GM21390 (cell line): ENCODE data around the gene PFKP.
A peak's percentile ranks its signal among the peaks of the same experiment; 100 is the strongest.

Experiments used
- ATAC-seq: cut with Tn5 transposase; IDR thresholded peaks from one replicate; pipeline ENCODE4 v1.9.1; 2021; ENCODE audit not compliant: unreplicated experiment

PFKP gene

GRCh38 chr10:3068968-3069737 lies 1.8 kb downstream of the PFKP start:
- peak; percentile 32 for ATAC-seq

DNA sequence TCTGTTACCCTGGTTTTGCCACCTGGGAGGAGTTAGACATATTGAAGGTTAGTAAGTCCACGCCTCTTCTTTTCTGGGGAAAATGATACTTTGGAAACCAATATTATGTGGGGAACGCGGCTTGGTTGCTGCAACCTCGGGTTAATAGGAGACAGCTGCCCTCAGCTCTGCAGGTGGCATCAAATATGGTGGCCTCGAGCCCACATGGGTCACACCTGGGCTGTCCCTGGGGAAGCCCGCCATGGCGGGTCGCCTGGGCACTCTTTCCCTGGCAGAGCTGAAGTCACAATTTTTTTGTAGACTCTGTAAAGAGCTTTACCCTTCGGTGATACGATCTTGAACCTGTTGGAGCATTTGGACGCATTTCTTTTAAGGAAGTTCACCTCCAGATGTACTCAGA lies 2.5 kb downstream of the PFKP start:
- ATAC-seq, result no peak

GRCh38 chr10:3071405-3072198 lies 4.3 kb downstream of the PFKP start:
- no peak for ATAC-seq

GRCh38 chr10:3072641-3073360 lies 5.5 kb downstream of the PFKP start:
- no peak for ATAC-seq

DNA sequence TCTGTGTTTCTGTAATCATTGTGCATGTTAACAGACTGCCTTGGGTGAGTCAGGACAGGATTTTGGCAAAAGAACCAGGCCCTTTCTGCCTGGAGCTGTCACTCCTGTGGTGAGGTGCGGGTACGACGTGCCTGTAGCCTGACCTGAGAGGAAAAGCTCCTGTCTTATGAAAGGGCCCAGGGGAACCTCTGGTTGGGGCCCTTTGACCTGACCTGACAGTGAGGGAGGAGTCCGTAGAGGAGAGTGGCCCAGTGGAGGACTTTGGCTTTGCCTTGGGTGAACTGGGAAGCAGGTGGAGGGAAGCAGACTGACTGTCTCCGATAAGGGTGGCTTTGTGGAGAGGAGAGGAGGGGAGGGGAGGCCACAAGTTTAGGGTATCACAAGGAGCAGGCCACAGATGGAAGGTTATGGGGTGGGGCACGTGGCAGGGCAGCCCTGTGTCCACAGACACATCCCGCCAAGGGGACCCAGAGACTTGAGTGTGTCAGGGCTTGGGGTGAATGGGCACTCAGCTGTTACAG lies 6.9 kb downstream of the PFKP start:
- ATAC-seq, result no peak

- no peak for ATAC-seq
These were observed 7.7 kb downstream of the PFKP start for GRCh38 chr10:3074985-3075600.

DNA sequence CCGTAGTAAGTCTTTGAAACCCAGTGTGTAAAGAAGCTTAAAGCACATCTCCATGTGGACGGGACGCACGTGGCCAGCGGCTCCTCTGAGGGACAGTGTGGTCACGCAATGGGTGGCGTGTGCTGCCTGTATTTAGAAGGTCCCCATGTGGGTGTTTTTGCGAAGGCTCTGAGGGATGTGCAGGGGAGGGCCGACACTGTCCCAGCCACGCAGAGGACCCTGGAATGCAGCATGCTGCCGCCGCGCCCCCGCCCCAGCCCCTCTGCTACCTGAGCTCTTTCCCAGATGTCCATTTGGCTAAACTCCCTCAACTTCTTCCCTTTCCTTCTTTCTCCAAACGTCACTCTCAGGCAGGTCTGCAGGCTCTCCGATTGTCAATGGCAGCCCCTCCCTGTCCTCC lies 8.8 kb downstream of the PFKP start:
- no peak for ATAC-seq

DNA sequence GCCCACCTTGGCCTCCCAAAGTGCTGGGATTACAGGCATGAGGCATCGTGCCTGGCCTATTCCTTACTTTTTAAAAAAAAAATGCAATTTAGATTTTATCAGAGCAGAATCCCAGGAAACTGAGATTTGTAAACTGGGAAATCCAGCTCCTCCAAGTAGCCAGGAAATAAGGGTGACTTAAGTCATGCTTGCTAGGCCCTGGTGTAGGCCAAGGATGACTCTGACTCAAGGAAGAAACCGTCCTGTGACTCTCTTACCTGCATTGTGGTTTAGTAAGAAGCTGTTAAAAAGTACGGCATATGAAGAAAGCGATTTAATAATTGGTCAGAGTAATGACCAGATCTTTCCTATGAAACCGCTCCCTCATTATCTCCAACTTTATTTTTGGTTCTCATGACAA lies 10.2 kb downstream of the PFKP start:
- ATAC-seq, result no peak

DNA sequence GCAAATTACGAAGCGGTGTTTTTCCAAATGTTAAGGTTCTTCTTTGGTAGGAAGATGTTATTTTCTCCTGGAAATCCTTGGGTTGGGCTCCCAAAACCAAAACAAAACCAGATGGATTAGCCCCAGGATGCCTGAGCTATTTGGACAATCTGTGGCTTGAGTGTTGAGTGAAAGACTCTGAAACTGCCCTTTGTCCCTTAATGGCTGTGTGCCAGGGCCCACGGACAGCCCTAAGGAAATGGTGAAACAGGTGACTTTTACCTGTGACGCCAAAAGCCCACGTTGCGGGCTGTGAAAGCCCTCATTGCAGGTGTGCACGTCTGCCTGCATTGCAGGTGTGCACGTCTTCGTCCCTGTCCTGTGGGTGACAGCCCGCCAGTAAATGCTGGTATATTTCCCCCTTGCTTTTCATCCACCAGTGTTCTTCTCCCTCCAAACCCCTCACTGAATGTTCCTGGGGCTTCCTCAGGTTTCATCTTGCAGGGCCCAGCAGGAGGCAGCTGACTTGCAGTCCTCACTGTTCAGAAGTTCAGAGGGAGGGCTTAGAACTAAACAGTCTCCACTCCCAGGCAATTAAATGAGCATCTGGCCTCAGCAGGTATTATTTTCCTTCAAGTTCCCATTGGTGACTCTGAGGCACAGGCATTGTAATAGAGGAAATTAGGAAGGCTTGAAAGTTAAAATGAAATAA lies 10.7 kb downstream of the PFKP start:
- no peak for ATAC-seq

GRCh38 chr10:3081383-3081981 lies 14.1 kb downstream of the PFKP start:
- ATAC-seq, result no peak

DNA sequence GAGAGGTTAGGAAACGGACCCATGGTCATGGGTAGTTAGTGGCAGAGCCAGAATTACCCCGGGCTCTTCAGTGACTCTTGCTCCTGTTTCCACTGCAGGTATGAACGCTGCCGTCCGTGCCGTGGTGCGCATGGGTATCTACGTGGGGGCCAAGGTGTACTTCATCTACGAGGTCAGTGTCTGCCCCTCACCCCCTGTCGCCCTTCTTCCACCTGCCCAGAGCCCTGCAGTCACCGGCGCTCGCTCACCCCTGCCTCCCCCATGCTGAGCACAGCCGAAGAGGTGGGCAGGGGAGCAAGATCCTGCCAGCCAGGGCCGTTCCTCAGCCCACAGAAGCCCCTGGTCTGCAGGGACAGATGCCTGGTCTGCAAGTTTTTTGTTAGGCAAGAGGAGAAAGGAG lies 14.9 kb downstream of the PFKP start:
- ATAC-seq, result no peak

DNA sequence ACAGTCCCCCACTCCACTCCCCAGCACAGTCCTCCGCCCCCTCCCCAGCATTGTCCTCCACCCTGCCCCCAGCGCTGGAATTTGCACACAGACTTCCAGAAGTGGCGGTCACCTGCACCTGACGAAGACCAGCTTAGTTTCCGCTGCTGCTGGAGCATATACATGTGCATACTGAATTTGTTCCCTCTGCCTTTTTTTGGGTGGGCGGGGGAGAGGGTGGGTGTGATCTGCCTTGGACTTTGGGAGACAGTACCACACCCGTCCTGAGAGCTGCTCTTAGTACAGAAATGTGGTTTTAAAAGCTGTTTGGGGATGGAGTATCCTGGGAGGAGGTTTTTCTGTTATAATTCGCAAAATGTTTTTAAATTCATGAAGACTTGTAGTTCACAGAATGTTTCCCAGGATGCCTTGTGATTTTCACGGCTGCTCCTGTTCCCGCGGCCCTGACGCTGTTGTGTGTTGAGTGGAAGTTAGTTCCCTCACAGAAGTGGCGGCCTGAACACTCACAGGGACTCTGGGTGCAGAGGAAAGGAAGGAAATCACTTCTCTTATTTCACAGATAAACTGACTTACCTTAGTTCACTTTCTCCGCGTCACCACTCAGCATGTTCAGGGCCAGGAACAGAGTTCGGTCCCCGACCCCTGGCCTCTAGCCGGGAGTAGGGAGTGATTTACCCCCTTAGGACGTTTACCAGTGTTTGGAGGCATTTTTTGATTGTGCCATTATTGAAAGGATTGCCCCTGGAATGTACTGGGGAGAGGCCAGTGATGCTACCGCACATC lies 18.6 kb downstream of the PFKP start:
- ATAC-seq, result no peak

DNA sequence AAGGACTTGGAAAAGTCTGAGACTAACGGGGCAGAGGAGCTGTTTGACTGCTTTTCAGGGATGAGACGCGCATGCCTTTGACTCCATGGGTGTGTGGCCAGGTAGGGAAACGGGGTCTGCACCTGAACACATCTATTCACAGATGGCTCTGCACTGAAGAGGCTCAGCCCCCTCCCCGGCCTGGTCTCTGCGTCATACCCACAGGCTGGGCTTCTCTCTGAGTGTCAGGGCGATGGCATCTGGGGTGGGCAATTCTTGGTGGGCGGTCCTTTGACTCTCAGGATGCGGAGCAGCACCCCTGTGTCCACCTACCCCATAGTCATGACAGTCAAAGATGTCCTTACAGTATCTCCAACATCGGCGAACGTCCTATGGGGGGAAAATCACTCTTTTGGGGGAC lies 23.0 kb downstream of the PFKP start:
- no peak for ATAC-seq

- ATAC-seq, result no peak
These were observed 23.8 kb downstream of the PFKP start for GRCh38 chr10:3090914-3091787.

DNA sequence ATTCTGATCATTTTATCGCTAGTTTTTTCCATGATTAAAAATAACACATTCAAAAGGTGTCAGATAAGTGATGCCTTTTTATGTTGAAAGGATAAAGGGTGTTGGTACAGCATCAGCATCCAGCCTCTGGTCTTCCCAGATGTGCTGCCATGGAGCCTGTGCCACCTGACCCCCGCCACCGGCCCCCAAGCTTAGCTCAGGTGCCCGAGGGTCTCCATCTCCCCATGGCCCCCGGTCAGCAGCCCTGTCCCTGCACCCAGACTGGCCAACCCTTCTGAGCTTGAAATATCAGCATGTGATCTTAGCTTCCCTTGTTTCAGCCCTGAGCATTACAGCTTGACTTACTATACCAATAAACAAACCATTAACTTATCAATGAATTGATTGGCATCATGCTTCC lies 24.6 kb downstream of the PFKP start:
- no peak for ATAC-seq

- ATAC-seq, result no peak
These were observed 26.6 kb downstream of the PFKP start for GRCh38 chr10:3093996-3094395.

DNA sequence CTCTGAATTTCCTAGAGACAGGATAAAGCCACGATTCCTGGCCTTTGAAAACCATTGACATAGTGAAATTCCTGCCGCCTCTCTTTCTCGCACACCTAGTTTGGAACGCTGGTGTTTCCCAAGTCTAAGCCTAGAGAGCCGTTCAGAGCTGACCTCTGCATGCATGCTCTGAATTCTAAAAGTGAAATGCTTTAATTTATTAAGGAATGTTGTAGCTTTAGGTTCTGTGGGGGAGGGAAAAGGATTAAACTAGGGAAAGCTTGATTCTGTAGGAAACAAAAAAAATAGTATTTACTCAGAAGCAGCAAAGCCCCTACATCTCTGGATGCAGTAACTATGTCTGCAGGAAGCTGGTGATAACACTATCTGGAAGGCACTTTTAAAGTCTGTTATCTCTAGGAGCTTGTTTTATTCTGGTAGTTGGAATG lies 27.3 kb downstream of the PFKP start:
- no peak for ATAC-seq

- no peak for ATAC-seq
These were observed 28.2 kb downstream of the PFKP start for GRCh38 chr10:3095373-3096139.
